Astrocyte of the cerebellum (primary cell): Measurements from ENCODE around the gene ASXL1.

Experiments used
- DNase-seq: peaks from one replicate; pipeline ENCODE4 v3.0.0-alpha.2; 2011; ENCODE audit warnings: low read depth
- H3K4me3 ChIP-seq: 2 replicates; pipeline ENCODE4 v1.5.1; 2011; ENCODE audit warnings: mild to moderate bottlenecking, low read depth, low read length, moderate library complexity
- in situ Hi-C: cut with HindIII; loops from 2 replicates; pipeline ENCODE4 v1.10.0; 2017; ENCODE audit warnings: low sequenced_read_pairs
- TF ChIP-seq, protein P1 (sequence below): IDR thresholded peaks from 2 replicates; pipeline ENCODE4 v1.5.1; 2012; ENCODE audit warnings: low read length, low read depth, moderate library complexity, mild to moderate bottlenecking; ENCODE audit errors: missing control alignments

ASXL1 gene

DNA sequence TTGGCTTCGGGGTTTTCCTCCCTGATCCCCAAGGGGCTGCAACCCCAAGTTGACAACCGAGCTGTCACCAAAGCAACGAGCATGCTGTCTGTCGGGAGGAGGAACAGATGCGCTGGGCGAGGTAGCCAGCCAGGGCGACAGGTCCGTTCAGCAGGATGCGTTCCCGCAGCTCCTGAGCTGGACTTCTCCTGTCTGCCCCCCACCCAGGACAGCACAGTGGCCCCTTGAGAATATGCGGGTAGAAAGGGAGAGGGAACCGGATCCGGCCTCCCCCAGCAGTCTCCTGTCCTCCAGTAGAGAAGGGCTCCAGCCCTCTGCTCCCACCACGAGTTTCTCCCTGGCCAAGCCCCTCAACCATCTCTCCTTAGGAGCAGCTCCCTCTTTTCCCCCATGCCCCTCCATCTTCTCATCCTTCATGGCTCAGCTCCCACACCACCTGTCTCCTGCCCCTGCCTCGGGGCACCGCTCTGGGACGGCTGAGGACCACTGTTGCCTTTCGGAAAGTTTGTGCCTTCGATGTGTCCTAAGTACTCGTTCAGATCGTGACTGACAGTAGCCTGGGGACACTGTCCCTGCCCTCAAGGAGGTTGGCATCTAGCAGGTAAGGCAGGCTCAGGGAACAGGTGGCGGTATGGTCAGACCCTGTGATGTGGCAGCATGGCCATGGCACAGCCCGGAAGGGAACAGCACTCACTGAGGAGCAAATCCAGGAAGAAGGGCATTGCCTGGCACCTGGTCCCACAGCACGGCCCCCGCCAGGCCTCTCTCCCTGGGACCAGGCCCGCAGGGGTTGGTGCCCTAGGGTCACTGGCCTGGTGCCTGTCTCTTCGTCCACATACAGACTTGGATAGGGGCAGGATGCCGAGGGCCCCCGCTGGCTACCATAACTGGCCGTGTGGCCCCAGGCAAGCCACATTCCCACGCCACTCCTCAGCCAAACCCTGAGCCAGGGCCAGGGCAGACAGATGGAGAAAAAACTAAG lies 96.3 kb downstream of the ASXL1 start:
- H3K4me3 ChIP-seq = no peak overlapping the region
- DNase-seq = no peak
- TF ChIP-seq, protein P1, sequence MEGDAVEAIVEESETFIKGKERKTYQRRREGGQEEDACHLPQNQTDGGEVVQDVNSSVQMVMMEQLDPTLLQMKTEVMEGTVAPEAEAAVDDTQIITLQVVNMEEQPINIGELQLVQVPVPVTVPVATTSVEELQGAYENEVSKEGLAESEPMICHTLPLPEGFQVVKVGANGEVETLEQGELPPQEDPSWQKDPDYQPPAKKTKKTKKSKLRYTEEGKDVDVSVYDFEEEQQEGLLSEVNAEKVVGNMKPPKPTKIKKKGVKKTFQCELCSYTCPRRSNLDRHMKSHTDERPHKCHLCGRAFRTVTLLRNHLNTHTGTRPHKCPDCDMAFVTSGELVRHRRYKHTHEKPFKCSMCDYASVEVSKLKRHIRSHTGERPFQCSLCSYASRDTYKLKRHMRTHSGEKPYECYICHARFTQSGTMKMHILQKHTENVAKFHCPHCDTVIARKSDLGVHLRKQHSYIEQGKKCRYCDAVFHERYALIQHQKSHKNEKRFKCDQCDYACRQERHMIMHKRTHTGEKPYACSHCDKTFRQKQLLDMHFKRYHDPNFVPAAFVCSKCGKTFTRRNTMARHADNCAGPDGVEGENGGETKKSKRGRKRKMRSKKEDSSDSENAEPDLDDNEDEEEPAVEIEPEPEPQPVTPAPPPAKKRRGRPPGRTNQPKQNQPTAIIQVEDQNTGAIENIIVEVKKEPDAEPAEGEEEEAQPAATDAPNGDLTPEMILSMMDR = no peak
- in situ Hi-C loops = no loop called here

- no peak for DNase-seq
- TF ChIP-seq, protein P1 = no peak
- H3K4me3 ChIP-seq = no peak overlapping the region
- in situ Hi-C loops = no loop called here
These were observed 97.2 kb downstream of the ASXL1 start for GRCh38 chr20:32455171-32455900.

GRCh38 chr20:32455901-32456701 lies 98.0 kb downstream of the ASXL1 start:
- in situ Hi-C loops = no loop called here
- H3K4me3 ChIP-seq = no peak overlapping the region
- no peak for DNase-seq
- TF ChIP-seq, protein P1 = no peak

- TF ChIP-seq, protein P1 = peak; percentile 76
- in situ Hi-C loops = no loop called here
- H3K4me3 ChIP-seq = peak overlapping the region; percentile 33
- DNase-seq = no peak
These were observed 98.8 kb downstream of the ASXL1 start for GRCh38 chr20:32456869-32457478.

GRCh38 chr20:32457479-32457986 lies 99.4 kb downstream of the ASXL1 start:
- TF ChIP-seq, protein P1 = no peak

More at GRCh38 chr20:32457479-32457986, 99.4 kb downstream of the ASXL1 start:
- no peak for DNase-seq
- peak overlapping the region; percentile 33 for H3K4me3 ChIP-seq
- in situ Hi-C loops = no loop called here
